Stimulated activated CD4-positive, alpha-beta T cell treated with anti-CD3 and anti-CD28 coated beads, Interleukin-15, amount 100 ng/mL, for 1 hour (primary cell): ENCODE measurements around the gene CREM.
"Not testable (repeated sequence)": the region's sequence is repeated elsewhere in the genome, so short reads cannot be mapped to it uniquely, and the experiment has no call there.

ENCODE experiments used
- DNase-seq, 2 donors: peaks; one replicate each; pipeline ENCODE4 v3.0.0-alpha.2; 2020; ENCODE audit warnings: low read depth in 1 of 2, low spot score in 1 of 2

Gene CREM

DNA sequence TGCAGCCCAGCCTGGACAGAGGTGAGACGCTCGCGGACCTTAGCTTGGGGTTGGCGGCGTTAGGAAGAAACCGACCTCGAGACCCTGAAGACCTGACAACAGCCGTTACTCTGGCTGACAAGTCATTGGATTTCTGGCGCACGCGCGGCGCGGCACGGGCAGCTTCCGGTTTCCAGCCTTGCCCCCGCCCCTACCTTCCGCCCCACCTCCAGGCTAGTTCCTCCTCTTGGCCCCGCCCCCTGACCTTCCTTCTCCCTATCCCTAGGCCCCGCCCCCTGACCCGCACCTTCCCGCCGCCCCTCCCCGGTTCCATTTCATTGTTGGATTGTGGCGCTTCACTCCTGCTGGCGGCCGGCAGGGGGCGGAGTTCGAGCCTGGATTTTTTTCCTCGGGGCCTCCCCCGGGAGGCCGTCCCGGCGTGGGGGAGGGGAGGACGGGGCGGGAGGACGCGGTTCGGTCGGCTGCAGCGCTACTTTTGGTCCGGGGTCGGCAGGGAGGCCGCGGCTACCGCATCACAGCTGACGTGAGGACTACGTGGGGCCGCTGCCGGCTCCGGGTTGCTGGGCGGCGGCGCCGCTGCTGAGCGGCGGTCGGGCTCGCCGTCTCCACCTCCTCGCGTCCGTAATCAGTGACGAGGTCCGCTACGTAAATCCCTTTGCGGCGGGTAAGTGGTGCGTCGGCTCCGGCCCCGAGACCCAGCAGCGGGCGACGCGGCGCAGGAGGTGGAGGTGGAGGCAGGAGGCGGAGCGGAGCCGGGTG lies at the start of gene CREM:
TSS of gene CREM (plus strand) at position 317 of the 759 bp plus-strand sequence. CDS start 10,990 bp downstream, outside the sequence.
- DNase-seq: peak; percentile 99

- DNase-seq: no peak
Measured at GRCh38 chr10:35079265-35079664, 47.4 kb upstream of the CREM start.

GRCh38 chr10:35079763-35080162 lies 46.9 kb upstream of the CREM start:
- no peak for DNase-seq

- DNase-seq: not testable (repeated sequence)
Measured at GRCh38 chr10:35080261-35080660, 46.4 kb upstream of the CREM start.

DNA sequence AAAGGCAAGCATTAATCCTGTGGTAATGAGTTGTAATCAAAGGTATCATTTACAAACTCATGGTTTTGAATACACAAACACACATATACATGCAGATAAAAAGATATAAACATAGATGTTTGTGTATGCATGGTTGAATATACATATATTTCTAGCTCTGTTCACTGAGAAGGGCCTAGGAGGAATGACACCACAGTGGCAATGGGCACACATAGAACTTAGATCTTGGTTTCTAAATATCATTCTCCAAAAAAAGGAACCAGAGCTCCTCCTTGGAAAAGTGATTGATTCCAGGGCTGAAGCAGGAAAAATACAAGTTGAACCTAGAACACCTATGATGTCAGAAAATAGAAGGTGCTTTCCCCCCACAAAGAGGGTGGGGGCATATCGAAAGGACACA lies 43.4 kb upstream of the CREM start:
- no peak for DNase-seq

DNA sequence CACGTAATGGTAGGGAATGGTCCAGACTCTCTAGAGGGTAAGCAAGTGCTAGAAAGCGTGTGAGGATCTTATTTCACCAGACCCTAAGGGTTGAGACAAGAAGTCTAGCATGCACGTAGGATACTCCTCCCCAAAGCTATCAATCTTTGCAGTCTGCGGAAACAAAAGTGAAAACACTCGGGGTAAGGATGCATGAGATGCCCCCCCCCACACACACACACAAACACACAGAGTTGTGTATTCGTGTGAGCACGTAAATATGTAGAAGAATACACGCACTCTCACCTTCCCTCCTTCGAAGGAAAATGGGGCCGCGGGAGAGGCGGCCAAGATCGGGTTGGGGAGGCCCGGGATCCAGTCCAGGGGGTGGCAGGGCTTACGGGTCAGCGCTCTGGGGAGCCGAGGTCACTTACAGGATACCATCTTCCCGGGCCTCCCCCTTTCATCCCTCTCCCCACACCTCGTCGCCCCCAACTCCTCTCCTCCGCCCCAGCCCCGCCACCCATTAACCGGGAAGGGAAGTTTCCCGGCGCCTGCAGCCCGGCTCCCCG lies 37.0 kb upstream of the CREM start:
- DNase-seq: peak in 1 of 2 donors; percentile 6

DNA sequence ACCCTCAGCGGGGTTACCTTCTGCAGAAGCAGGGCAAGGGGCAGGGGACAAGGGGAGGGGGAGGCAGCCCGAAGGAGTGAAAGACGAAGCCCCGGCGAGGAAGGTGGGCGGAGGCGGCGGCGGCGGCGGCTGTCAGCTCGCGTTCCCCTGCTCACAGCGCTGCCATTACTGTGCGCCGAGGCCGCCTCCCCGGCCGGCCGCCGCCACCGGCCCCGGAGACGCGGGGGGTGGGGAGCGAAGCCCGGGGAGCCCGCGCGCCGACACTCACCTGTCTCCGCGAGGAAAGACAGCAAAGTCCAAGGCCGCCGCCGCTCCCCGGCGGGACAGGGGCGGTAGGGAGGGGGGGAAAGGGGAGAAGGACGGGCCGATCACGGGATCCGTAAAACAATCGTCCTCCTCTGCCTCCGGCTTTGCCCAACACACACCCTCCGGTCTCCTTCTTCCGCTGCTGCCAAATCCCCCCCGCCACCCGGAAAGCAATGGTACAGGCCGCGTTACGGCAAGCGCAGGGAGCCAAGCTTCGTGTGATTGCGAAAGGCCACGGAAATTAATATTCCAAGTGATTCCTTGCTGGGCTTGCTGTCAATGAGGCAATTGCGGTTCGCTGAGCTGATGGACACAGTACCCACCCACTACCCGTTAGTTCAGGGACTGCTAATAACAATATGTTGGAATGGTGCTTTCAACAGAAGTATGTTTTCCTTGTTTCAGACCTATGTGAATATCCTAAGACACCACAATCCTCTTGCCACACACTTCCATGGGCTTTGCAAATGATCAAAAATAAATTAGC lies 36.3 kb upstream of the CREM start, which contains the start of gene CUL2:
TSS of gene CUL2 (minus strand) at position 180 of the 793 bp plus-strand sequence. CDS start 19,024 bp downstream, outside the sequence.
- DNase-seq: peak; percentile 81 to 90

DNA sequence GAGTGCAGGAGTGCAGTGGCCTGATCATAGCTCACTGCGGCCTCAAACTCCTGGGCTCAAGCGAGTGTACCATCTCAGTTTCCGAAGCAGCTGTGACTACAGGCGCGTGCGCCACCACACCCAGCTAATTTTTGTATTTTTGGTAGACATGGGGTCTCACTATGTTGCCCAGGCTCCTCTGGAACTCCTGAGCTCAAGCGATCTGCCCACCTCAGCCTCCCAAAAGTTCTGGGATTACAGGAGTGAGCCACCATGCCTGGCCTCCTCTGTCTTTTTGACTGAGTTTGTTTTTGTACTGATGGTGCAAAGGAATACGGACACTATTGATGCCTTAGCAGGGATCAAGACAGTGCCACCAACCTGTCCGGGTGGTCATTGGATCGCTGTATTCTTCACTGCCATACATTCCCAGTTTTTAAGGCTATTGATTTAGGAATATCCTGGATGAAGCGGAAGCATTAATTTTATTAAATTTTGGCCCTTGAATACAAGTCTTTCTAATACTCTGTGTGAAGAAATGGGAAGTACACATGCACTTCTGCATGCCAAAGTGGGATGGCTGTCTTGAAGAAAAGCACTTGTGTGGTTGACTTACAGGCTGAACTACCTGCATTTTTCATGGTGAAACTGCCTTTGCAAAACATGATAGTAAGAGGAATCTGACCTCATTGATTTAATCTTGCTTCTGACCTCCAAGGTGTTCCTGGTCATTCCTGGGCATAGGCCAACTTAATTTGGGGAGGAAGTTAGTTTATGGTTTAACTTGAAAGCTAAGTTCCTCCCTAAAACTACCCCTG lies 34.5 kb upstream of the CREM start:
- no peak for DNase-seq

DNA sequence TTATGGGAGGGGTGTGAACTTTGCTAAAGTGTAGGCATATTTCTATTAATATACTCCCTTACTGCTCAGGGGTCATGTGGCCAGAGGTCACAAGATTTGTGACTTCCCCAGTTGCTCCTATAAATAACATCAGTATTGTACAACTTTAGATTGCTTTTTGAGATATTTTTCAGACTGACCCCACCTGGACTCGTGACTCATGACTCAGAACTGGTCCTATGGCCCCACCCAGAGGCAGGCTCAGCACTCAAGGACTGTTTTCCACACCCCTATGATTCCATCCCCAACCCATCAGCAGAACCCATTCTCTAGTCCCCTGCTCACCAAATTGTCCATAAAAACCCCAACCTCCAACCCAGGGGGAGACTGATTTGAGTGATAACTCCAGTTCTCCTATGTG lies 33.8 kb upstream of the CREM start:
- no peak for DNase-seq

DNA sequence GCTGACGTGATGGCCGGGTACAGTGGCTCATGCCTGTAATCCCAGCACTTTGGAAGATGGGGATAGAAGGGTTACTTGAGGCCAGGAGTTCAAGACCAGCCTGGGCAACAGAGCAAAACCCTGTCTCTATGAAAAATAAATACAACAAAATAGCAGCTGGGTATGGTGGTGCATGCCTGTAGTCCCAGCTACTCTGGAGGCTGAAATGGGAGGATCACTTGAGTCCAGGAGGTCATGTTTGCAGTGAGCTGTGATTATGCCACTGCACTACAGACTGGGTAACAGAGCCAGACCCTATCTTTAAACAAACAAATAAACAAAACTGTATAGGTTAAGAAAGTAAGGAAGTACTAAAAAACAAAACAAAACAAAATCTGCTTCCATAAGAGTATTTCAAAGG lies 30.3 kb upstream of the CREM start:
- no peak for DNase-seq

GRCh38 chr10:35097510-35097909 lies 29.1 kb upstream of the CREM start:
- no peak for DNase-seq

DNA sequence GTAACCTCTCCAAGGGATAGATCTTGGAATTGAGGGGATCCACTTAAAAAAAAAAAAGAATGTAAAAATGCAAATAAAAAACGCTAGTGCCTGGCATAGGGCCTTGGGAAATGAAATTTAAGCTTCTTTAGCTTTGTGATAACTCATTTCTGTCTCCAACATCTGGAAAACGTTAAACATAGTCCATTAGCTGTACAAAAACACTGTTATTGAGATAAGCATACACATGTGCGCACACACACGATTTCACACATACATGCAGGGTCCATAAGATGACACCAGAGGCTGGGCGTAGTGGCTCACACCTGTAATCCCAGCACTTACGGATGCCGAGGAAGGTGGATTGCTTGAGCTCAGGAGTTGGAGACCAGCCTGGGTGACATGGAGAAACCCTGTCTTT lies 22.8 kb upstream of the CREM start:
- no peak for DNase-seq

GRCh38 chr10:35112571-35112970 lies 14.1 kb upstream of the CREM start:
- no peak for DNase-seq

- DNase-seq: no peak
Measured at GRCh38 chr10:35119378-35119777, 7.3 kb upstream of the CREM start.

DNA sequence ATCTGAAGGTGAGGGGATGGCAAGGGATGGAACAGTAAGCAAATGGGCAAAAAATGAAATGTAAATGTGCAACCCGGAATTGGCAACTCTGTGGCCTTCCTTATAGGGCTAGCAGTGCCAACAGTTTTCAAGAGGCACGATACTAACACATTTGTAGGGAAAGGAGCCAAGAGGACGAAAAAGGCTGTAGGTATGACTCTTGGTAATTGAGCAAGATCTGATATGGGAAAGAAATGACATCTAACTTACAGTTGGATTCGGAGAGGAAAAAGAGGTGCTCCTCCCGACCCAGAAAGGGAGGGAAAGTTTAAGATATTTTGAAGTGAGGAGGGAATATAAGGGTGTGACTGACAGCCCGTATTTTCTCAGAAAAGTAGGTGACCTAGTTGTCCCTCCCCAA lies 2.1 kb upstream of the CREM start:
- no peak for DNase-seq

DNA sequence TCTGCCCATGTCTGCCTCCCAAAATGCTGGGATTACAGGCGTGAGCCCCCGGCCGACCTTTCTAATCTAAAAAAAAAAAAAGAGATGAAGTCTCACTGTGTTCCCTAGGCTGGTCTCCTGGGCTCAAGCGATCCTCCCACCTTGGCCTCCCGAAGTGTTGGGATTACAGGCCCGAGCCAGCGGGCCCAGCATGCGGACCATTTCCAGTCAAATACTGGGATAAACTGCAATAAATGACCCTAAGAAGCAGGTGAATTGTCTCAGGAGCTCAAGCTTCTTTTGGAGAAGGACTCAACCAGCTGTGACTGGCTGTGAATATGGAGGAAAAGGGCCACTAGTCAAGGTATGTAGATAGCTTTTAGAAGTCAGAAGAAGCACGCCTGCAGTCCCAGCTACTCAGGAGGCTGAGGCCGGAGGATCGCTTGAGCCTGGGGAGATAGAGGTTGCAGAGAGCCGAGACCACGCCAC lies 550 bp upstream of the CREM start:
- no peak for DNase-seq

- DNase-seq: peak; percentile 42 to 46
Measured at GRCh38 chr10:35127289-35127891, 744 bp downstream of the CREM start.

- DNase-seq: no peak
Measured at GRCh38 chr10:35129185-35129674, 2.6 kb downstream of the CREM start.

- no peak for DNase-seq
Measured at GRCh38 chr10:35130663-35131062, 4.0 kb downstream of the CREM start.

DNA sequence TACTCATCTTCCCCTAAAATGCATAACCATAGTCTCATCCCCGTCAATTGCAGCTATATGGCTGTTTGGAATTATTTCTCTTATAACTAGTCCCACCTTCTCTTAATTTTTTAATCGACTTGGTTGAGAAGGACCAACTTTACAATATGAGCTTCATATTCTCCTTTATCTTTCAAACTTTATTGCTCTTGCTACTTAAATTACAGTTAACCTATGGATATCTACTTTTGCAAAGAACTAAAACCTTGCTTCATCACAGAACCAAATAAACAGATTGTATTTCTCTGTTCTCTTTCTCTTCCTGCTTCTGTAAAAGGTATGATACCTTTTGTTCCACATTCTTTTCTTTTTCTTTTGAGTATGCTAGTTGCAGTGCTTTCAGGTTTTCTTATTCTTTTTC lies 6.1 kb downstream of the CREM start:
- no peak for DNase-seq
